Type B pancreatic cell (in vitro differentiated cells): Measurements from ENCODE around the gene GJB5. TPM values are rescaled to one million over a fixed set of nuclear protein-coding genes. Genes with fewer than 3 reads are reported as not detected.

Experiments
- DNase-seq: peaks from one replicate; pipeline ENCODE4 v3.0.0; 2021; ENCODE audit warnings: mixed read lengths; ENCODE audit not compliant: unreplicated experiment; ENCODE audit errors: extremely low spot score
- H3K27ac Mint-ChIP-seq: 2 replicates; pipeline ENCODE4 v1.8.0; 2021; ENCODE audit warnings: mild to moderate bottlenecking, mixed read lengths
- H3K27me3 Mint-ChIP-seq: 2 replicates; pipeline ENCODE4 v1.8.0; 2021; ENCODE audit warnings: mixed read lengths
- H3K36me3 Mint-ChIP-seq: 2 replicates; pipeline ENCODE4 v1.8.0; 2021; ENCODE audit warnings: mixed read lengths
- H3K4me1 Mint-ChIP-seq: one replicate; pipeline ENCODE4 v1.8.0; 2021; ENCODE audit warnings: mixed read lengths; ENCODE audit not compliant: unreplicated experiment
- H3K4me3 Mint-ChIP-seq: 2 replicates; pipeline ENCODE4 v1.8.0; 2021; ENCODE audit warnings: mild to moderate bottlenecking, mixed read lengths
- H3K9me3 Mint-ChIP-seq: 2 replicates; pipeline ENCODE4 v1.8.0; 2021; ENCODE audit warnings: mixed read lengths
- total RNA-seq: library from RNA; stranded (reverse); gene quantifications from 2 replicates; pipeline ENCODE4 v1.2.1, GENCODE V29; 2021; ENCODE audit warnings: low replicate concordance
- TF ChIP-seq, protein P1 (sequence below): fragments of 200-600 bp; sonication (generic); conservative IDR thresholded peaks from 2 replicates; pipeline ENCODE4 v1.5.0; 2021; ENCODE audit warnings: antibody characterized with exemption, mild to moderate bottlenecking

Gene GJB5
- total RNA-seq, 1 donor from 2014 or later: 2.0 TPM

DNA sequence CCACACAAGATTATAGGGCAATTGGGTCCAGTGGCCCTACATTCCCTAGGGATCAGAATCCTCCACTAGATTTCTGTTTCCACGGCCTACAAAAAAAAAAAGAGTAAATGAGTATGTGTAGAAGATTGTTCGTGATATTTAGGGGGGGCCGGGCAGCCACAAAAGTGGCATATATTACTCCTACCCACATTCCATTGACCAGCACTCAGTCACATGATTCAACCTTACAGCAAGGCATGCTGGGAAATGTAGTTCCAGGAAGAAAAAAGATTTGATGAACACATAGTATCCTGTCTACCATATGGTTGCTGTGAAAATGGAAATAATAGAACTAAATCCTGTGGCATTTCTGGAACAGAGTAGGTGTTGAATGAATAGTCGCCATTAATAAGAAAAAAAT is 43.4 kb upstream of the GJB5 start:
- H3K4me1 Mint-ChIP-seq: no peaks in the 10 kb centered on the region
- no peak overlapping the region for H3K4me3 Mint-ChIP-seq
- TF ChIP-seq, protein P1, sequence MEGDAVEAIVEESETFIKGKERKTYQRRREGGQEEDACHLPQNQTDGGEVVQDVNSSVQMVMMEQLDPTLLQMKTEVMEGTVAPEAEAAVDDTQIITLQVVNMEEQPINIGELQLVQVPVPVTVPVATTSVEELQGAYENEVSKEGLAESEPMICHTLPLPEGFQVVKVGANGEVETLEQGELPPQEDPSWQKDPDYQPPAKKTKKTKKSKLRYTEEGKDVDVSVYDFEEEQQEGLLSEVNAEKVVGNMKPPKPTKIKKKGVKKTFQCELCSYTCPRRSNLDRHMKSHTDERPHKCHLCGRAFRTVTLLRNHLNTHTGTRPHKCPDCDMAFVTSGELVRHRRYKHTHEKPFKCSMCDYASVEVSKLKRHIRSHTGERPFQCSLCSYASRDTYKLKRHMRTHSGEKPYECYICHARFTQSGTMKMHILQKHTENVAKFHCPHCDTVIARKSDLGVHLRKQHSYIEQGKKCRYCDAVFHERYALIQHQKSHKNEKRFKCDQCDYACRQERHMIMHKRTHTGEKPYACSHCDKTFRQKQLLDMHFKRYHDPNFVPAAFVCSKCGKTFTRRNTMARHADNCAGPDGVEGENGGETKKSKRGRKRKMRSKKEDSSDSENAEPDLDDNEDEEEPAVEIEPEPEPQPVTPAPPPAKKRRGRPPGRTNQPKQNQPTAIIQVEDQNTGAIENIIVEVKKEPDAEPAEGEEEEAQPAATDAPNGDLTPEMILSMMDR: no peak
- H3K9me3 Mint-ChIP-seq: no peaks in the 10 kb centered on the region
- no peak for DNase-seq
- no peaks in the 10 kb centered on the region for H3K36me3 Mint-ChIP-seq
- H3K27ac Mint-ChIP-seq: no peak overlapping the region
- H3K27me3 Mint-ChIP-seq: peaks cover 42% of the 10 kb centered on the region

DNA sequence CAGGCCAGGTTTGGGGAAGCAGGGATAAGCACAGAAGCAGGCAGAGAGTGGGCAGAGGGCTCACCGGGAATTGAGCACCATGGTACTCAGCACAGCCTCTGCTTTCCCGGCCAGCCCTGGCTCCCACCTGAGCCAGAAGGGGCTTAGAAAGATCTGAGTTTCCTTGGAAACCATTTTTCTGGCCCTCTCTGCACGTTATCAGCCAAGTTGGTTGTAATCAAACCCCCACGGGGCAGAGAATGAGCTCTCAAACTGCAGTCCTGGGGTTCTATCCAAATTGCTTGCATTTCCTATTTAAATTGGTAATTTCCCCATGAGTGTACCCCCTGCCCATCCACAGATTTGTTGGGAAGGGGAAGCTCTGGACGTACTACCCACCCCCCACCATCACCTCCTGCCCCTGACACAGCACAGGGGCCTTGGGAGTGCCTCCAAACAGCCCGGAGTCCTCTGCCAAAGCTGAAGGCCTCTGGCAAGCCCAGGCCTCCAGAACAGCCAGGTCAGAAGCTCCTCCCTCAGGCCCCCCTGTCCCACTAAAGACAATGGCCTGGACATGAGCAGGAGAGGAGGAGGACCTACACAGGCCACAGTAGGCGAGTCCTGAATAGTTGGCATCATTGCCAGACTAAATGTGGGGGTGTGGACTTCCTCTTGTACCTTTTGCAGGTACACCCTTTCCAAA is 42.7 kb upstream of the GJB5 start:
- Mint-ChIP-seq H3K36me3 (no peaks in the 10 kb centered on the region), H3K4me3 (no peak overlapping the region), H3K27me3 (peaks cover 42% of the 10 kb centered on the region), H3K9me3 (no peaks in the 10 kb centered on the region), H3K27ac (no peak overlapping the region), H3K4me1 (no peaks in the 10 kb centered on the region)
- TF ChIP-seq, protein P1: no peak
- DNase-seq: no peak

DNA sequence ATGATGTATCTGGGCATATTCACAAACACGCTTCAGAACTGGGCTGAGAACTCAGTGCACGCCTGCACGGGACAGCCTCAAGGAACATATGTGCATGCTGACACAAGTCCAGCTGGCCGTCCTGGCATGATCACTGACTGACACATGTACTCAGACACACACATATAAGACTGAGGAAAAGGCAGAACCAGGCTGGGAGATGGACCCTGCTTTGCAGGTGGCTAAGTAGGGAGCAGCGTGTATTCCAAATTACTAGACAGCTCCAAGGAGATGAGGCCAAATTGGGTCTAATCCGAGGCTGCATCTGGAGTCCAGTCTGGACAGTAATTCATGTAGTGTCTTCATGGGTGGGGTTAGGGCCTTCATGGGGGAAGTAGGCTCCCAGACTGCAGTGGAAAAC is 41.4 kb upstream of the GJB5 start:
- H3K27me3 Mint-ChIP-seq: peaks cover 43% of the 10 kb centered on the region
- no peak overlapping the region for H3K4me3 Mint-ChIP-seq
- no peak overlapping the region for H3K27ac Mint-ChIP-seq
- H3K9me3 Mint-ChIP-seq: no peaks in the 10 kb centered on the region
- no peaks in the 10 kb centered on the region for H3K36me3 Mint-ChIP-seq
- no peaks in the 10 kb centered on the region for H3K4me1 Mint-ChIP-seq
- DNase-seq: no peak
- TF ChIP-seq, protein P1: no peak

DNA sequence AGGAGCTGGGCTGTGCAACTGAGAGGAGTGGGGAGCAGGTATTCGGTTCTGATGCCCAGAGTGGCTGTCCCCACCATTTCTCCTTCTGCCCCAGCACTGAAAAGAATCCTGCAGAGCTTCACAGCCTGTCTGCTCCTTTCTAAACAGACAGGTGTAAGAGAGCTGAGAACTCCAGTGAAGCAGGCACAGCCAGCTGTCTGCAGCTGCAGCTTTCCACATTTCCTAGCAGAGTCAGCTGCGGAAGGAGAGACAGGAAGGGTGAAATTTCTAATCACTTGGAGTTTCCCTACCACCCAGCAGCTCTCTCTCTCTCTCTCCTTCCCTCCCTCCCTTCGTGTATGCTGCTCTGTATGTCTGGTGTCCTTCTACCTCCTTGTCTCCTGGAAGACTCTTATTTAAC is 40.5 kb upstream of the GJB5 start:
- Mint-ChIP-seq H3K4me3 (no peak overlapping the region), H3K27ac (no peak overlapping the region), H3K27me3 (peaks cover 50% of the 10 kb centered on the region), H3K9me3 (no peaks in the 10 kb centered on the region), H3K36me3 (no peaks in the 10 kb centered on the region), H3K4me1 (no peaks in the 10 kb centered on the region)
- no peak for DNase-seq
- TF ChIP-seq, protein P1: no peak

DNA sequence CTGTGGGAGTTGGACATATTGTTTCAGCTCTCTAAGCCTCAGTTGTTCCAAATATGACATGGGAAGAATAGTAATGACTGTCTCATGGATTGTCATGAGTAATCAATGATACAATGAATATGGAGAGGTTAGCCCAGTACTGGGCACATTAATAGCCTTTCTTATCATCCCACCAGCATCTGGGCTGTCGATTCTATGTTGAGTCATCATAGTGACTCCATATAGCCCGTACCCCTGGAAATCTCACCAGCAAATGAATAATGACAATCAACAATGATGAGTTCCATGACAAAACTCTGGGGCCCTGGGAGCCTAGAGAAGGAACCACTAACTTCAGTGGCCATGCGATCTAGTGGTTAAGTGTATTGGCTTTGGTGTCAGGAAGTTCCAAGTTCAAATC is 39.7 kb upstream of the GJB5 start:
- H3K4me3 Mint-ChIP-seq: no peak overlapping the region
- TF ChIP-seq, protein P1: no peak
- H3K27me3 Mint-ChIP-seq: peaks cover 51% of the 10 kb centered on the region
- no peaks in the 10 kb centered on the region for H3K4me1 Mint-ChIP-seq
- no peaks in the 10 kb centered on the region for H3K9me3 Mint-ChIP-seq
- no peaks in the 10 kb centered on the region for H3K36me3 Mint-ChIP-seq
- no peak for DNase-seq
- no peak overlapping the region for H3K27ac Mint-ChIP-seq
